ENCODE data around the gene FIGLA. TPM values are rescaled to one million over a fixed set of nuclear protein-coding genes. Genes with fewer than 3 reads are reported as not detected.

FIGLA gene
- total RNA-seq, 4 donors from 2014 or later, result not detected

- whole genome bisulfite sequencing, 2 donors, result 73 to 81% methylated on average over 4 of the region's 4 CpGs
- no peak for DNase-seq
These were observed 4.9 kb upstream of the FIGLA start for GRCh38 chr2:70795164-70795995.

GRCh38 chr2:70793450-70793849, 3.0 kb upstream of the FIGLA start:
- Histone ChIP-seq H3K9me3 (no peaks in the 10 kb centered on the region), H3K4me1 (peaks cover 7 to 10% of the 10 kb centered on the region in 2 donors), H3K27me3 (peaks cover 9% of the 10 kb centered on the region), H3K27ac (no peak overlapping the region), H3K4me3 (replicated peaks in 1 of 3) (no peak overlapping the region), H3K36me3 (no peaks in the 10 kb centered on the region)
- no peak for DNase-seq
- WGBS, 2 donors, result 86 to 91% methylated on average over 2 of the region's 2 CpGs
- intact Hi-C loops (cut with DNase I), result no loop called here
- TF ChIP-seq POLR2A (IDR thresholded peaks at IDR 0.05) (no peak), CTCF (IDR thresholded peaks at IDR 0.05) (no peak)

More at GRCh38 chr2:70795164-70795995, 4.9 kb upstream of the FIGLA start:
- Histone ChIP-seq H3K9me3 (no peaks in the 10 kb centered on the region), H3K4me3 (replicated peaks in 1 of 3) (no peak overlapping the region), H3K27ac (no peak overlapping the region), H3K4me1 (peaks cover 0 to 3% of the 10 kb centered on the region in 2 donors), H3K27me3 (peaks cover 5% of the 10 kb centered on the region), H3K36me3 (no peaks in the 10 kb centered on the region)
- intact Hi-C loops (cut with DNase I), result no loop called here
- no peak for TF ChIP-seq POLR2A (IDR thresholded peaks at IDR 0.05)
- TF ChIP-seq CTCF (IDR thresholded peaks at IDR 0.05), result no peak

- WGBS, 2 donors, result 5 to 6% methylated on average over 33 of the region's 33 CpGs
- peak in 4 of 6 experiments; percentile 24 to 56 (median 46) for TF ChIP-seq CTCF (IDR thresholded peaks at IDR 0.05)
- TF ChIP-seq POLR2A (IDR thresholded peaks at IDR 0.05), result no peak
- Histone ChIP-seq H3K9me3 (no peaks in the 10 kb centered on the region), H3K4me1 (peaks cover 7 to 10% of the 10 kb centered on the region in 2 donors), H3K4me3 (replicated peaks in 1 of 3) (peak overlapping the region in 1 of 3 donors; percentile 19), H3K27ac (no peak overlapping the region), H3K27me3 (peaks cover 9% of the 10 kb centered on the region), H3K36me3 (no peaks in the 10 kb centered on the region)
- peak; percentile 59 to 62 for DNase-seq
- intact Hi-C loops (cut with DNase I), result loop anchor here (5.0 kb wide), 1 partner anchor 132 kb away; no protein-coding TSS in a partner anchor
These were observed 923 bp downstream of the FIGLA start for GRCh38 chr2:70789304-70790135.

DNA sequence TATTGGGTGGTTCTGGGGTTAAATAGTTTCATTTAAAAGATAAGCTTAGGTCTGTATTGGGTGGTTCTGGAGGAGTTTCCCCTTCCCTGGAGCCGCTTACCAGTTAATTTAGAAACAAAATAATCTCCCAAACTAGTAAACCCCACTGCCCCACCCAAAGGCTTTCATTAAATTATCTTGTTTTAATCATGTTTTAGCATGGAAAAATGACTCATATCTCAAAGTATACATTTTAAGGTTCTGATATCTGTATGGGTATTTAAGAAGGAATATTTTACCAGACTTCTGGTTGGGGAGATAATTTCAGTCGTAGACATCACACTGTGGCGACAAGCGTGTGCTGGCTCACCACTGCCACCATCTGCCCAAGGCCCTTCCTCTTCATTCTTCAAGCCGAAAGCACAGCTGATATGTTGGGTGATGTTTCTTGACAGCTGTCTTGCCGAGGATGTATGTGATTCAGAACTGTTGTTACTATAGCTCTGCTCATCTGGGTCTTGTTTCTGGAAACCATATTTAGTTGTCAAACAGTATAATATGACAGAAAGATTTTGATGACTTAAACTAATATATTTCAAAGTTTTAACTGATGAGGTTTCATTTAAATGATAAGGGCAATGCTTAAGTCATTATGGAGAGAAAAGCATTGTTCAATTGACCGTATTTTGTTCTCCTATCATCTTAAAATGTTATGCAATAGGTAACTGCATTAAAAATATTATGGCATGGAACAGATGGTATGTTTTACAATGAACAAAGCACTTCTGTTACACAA, 5.1 kb downstream of the FIGLA start:
- TF ChIP-seq CTCF (IDR thresholded peaks at IDR 0.05), result peak in 5 of 6 experiments; percentile 30 to 47 (median 45)
- no peak for TF ChIP-seq POLR2A (IDR thresholded peaks at IDR 0.05)
- Histone ChIP-seq H3K36me3 (no peaks in the 10 kb centered on the region), H3K9me3 (no peaks in the 10 kb centered on the region), H3K4me1 (peaks cover 6% of the 10 kb centered on the region in 2 donors), H3K4me3 (replicated peaks in 1 of 3) (no peak overlapping the region), H3K27me3 (peaks cover 4% of the 10 kb centered on the region), H3K27ac (no peak overlapping the region)
- 25 to 27% methylated on average over 7 of the region's 7 CpGs for WGBS, 2 donors
- DNase-seq, result peak; percentile 31 to 35
- intact Hi-C loops (cut with DNase I), result loop anchor here (5.0 kb wide), 1 partner anchor 128 kb away; no protein-coding TSS in a partner anchor

Measured in thyroid gland (tissue), 4 donors.